H54 (cell line): ENCODE results near the gene SETD1B.
"Not testable (repeated sequence)": the region's sequence is repeated elsewhere in the genome, so short reads cannot be mapped to it uniquely, and the experiment has no call there.

Experiments
- DNase-seq: peaks from one replicate; pipeline ENCODE4 v3.0.0; 2011; ENCODE audit warnings: low spot score, mixed read lengths; ENCODE audit not compliant: insufficient read length
- FAIRE-seq: peaks from 3 replicates; lab custom pipeline; 2011; peaks lifted over from hg19 to GRCh38; lab: Jason Lieb, UNC
- POLR2A ChIP-seq: IDR thresholded peaks from 2 replicates; pipeline ENCODE4 v1.6.1; 2011; ENCODE audit warnings: low read depth, mild to moderate bottlenecking, low read length

Gene SETD1B

GRCh38 chr12:121803861-121804416, at the start of gene SETD1B:
TSS of gene SETD1B (plus strand) at chr12:121804009. CDS start at chr12:121804738, 729 bp downstream.
- FAIRE-seq (no peak), DNase-seq (peak; percentile 49)
- TF ChIP-seq POLR2A = peak; percentile 55

- DNase-seq (no peak), FAIRE-seq (no peak)
- TF ChIP-seq POLR2A = no peak
These were observed 49.0 kb upstream of the SETD1B start for GRCh38 chr12:121754836-121755235.

- no peak for DNase-seq
- no peak for FAIRE-seq
- TF ChIP-seq POLR2A = no peak
These were observed 48.2 kb upstream of the SETD1B start for GRCh38 chr12:121755591-121755990.

- not testable (repeated sequence) for FAIRE-seq, DNase-seq
These were observed 45.3 kb upstream of the SETD1B start for GRCh38 chr12:121758536-121758935.

GRCh38 chr12:121762269-121762668, 41.5 kb upstream of the SETD1B start:
- TF ChIP-seq POLR2A = no peak
- no peak for DNase-seq
- FAIRE-seq = no peak

- FAIRE-seq (no peak), DNase-seq (no peak)
- TF ChIP-seq POLR2A = no peak
These were observed 39.0 kb upstream of the SETD1B start for GRCh38 chr12:121764808-121765207.

- DNase-seq (peak; percentile 65), FAIRE-seq (peak; percentile 41)
- no peak for TF ChIP-seq POLR2A
These were observed 38.2 kb upstream of the SETD1B start for GRCh38 chr12:121765573-121765972.

- TF ChIP-seq POLR2A = no peak
- DNase-seq (no peak), FAIRE-seq (no peak)
These were observed 37.3 kb upstream of the SETD1B start for GRCh38 chr12:121766290-121767039.

GRCh38 chr12:121767525-121768016, 36.2 kb upstream of the SETD1B start:
- no peak for TF ChIP-seq POLR2A
- no peak for DNase-seq
- no peak for FAIRE-seq

- no peak for FAIRE-seq
- TF ChIP-seq POLR2A = no peak
- no peak for DNase-seq
These were observed 34.4 kb upstream of the SETD1B start for GRCh38 chr12:121769297-121769830.

GRCh38 chr12:121769831-121770301, 33.9 kb upstream of the SETD1B start:
- no peak for DNase-seq
- FAIRE-seq = no peak
- no peak for TF ChIP-seq POLR2A

GRCh38 chr12:121770388-121770787, 33.4 kb upstream of the SETD1B start:
- FAIRE-seq = no peak
- TF ChIP-seq POLR2A = no peak
- no peak for DNase-seq

GRCh38 chr12:121770813-121771625, 32.8 kb upstream of the SETD1B start:
- TF ChIP-seq POLR2A = no peak
- no peak for FAIRE-seq

More at GRCh38 chr12:121770813-121771625, 32.8 kb upstream of the SETD1B start:
- no peak for DNase-seq
